ENCODE data around the gene NRL.

DNA sequence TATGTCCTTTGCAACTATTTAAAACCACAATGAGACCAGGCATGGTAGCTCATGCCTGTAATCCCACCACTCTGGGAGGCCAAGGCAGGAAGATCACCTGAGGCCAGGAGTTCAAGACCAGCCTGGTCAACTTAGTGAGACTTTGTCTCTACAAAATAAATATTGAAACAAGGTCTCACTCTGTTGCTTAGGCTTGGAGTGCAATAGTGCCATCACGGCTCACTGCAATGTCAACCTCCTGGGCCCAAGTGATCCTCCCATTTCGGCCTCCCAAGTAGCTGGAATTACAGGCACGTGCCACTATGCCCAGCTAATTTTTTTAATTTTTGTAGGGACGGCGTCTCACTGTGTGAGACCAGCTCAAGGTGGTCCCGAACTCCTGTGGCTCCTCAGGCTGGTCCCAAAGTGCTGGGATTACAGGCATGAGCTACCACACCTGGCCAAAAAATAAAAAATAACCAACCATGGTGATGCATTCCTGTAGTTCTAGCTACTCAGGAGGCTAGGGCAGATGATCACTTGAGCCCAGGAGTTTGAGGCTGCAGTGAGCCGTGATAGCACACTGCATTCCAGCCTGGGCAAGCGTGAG lies 14.8 kb upstream of the NRL start:
- TF ChIP-seq, protein P1, sequence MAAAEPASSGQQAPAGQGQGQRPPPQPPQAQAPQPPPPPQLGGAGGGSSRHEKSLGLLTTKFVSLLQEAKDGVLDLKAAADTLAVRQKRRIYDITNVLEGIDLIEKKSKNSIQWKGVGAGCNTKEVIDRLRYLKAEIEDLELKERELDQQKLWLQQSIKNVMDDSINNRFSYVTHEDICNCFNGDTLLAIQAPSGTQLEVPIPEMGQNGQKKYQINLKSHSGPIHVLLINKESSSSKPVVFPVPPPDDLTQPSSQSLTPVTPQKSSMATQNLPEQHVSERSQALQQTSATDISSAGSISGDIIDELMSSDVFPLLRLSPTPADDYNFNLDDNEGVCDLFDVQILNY (CRISPR knock-in tag; IDR thresholded peaks at IDR 0.05) = no peak
- TF ChIP-seq, protein P2, sequence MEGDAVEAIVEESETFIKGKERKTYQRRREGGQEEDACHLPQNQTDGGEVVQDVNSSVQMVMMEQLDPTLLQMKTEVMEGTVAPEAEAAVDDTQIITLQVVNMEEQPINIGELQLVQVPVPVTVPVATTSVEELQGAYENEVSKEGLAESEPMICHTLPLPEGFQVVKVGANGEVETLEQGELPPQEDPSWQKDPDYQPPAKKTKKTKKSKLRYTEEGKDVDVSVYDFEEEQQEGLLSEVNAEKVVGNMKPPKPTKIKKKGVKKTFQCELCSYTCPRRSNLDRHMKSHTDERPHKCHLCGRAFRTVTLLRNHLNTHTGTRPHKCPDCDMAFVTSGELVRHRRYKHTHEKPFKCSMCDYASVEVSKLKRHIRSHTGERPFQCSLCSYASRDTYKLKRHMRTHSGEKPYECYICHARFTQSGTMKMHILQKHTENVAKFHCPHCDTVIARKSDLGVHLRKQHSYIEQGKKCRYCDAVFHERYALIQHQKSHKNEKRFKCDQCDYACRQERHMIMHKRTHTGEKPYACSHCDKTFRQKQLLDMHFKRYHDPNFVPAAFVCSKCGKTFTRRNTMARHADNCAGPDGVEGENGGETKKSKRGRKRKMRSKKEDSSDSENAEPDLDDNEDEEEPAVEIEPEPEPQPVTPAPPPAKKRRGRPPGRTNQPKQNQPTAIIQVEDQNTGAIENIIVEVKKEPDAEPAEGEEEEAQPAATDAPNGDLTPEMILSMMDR (IDR thresholded peaks at IDR 0.05) = no peak
- TF ChIP-seq MYBL2 (CRISPR knock-in tag; IDR thresholded peaks at IDR 0.05) = no peak
- no peak for TF ChIP-seq NR2C2 (CRISPR knock-in tag; IDR thresholded peaks at IDR 0.05)
- no peak for TF ChIP-seq NR3C1 (CRISPR knock-in tag; conservative IDR thresholded peaks at IDR 0.05; ENCODE audit: low read depth)
